C4-2B (cell line): Measurements from ENCODE around the gene NSMCE3.

Experiments used
- CTCF ChIP-seq: fragments of 450-650 bp; conservative IDR thresholded peaks from 2 replicates; pipeline ENCODE4 v1.5.1; 2017; ENCODE audit warnings: mild to moderate bottlenecking
- ZFX ChIP-seq: fragments of 450-650 bp; IDR thresholded peaks from 2 replicates; pipeline ENCODE4 v1.6.1; 2017

- TF ChIP-seq CTCF, result no peak
- TF ChIP-seq ZFX, result no peak
Measured at GRCh38 chr15:29262738-29263137, 6.9 kb downstream of the NSMCE3 start.
